ENCODE results near the gene MTHFD1. TPM values are rescaled to one million over a fixed set of nuclear protein-coding genes. Genes with fewer than 3 reads are reported as not detected.
A peak's percentile ranks its signal among the peaks of the same experiment; 100 is the strongest.

Gene MTHFD1
- total and polyA plus RNA-seq, 9 of the 15 experiments (the other 6 are each of a cell fraction or from before 2014, with no cell fraction given), result 66.7 to 158 (median 90.9) TPM

DNA sequence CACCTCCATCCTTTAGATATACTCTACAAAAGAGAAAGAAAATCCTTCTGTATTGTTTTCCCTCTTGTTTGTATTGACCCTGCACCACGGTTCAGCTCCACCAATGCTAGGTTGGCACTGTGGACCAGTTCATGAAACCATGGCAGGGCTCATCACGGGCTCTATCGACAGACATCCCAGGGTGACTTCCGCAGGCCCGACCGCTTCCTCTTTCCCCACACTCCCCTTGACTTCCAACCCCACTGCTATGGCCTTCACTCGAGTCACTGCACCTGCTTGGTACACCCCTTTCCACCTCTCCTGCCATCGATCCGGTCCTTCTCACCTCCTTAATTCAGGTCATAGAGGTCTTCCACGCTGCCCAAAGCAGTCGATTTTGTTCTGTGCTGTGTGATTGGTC, 56.0 kb downstream of the MTHFD1 start:
- no peaks in the 10 kb centered on the region for H3K9me3 ChIP-seq (replicated peaks; ENCODE audit: control insufficient read depth, insufficient read depth, low read depth, low read length)
- DNase-seq (ENCODE audit: extremely low read depth in 1 of 4, low spot score in 3 of 4), result no peak
- H3K27me3 ChIP-seq (ENCODE audit: control insufficient read depth in 2 of 2, insufficient read depth in 2 of 2, low read length in 2 of 2), result no peaks in the 10 kb centered on the region
- no peaks in the 10 kb centered on the region for H4K20me1 ChIP-seq (replicated peaks; ENCODE audit: control insufficient read depth, insufficient read depth, low read length)
- WGBS (ENCODE audit: insufficient coverage, low coverage, missing lambda C conversion rate), result 95% methylated on average over 6 of the region's 11 CpGs
- no peaks in the 10 kb centered on the region for H3K9me1 ChIP-seq (ENCODE audit: control insufficient read depth, insufficient read depth, low read length)
- peaks cover 78% of the 10 kb centered on the region for H3K36me3 ChIP-seq (ENCODE audit: control insufficient read depth, insufficient read depth, low read length)
- TF ChIP-seq PHTF2 (CRISPR knock-in tag; IDR thresholded peaks at IDR 0.05), result no peak
- TF ChIP-seq DMBX1 (CRISPR knock-in tag; IDR thresholded peaks at IDR 0.05; ENCODE audit: borderline replicate concordance), result no peak
- TF ChIP-seq NCOA6 (IDR thresholded peaks at IDR 0.05), result no peak
- TF ChIP-seq, protein P1, sequence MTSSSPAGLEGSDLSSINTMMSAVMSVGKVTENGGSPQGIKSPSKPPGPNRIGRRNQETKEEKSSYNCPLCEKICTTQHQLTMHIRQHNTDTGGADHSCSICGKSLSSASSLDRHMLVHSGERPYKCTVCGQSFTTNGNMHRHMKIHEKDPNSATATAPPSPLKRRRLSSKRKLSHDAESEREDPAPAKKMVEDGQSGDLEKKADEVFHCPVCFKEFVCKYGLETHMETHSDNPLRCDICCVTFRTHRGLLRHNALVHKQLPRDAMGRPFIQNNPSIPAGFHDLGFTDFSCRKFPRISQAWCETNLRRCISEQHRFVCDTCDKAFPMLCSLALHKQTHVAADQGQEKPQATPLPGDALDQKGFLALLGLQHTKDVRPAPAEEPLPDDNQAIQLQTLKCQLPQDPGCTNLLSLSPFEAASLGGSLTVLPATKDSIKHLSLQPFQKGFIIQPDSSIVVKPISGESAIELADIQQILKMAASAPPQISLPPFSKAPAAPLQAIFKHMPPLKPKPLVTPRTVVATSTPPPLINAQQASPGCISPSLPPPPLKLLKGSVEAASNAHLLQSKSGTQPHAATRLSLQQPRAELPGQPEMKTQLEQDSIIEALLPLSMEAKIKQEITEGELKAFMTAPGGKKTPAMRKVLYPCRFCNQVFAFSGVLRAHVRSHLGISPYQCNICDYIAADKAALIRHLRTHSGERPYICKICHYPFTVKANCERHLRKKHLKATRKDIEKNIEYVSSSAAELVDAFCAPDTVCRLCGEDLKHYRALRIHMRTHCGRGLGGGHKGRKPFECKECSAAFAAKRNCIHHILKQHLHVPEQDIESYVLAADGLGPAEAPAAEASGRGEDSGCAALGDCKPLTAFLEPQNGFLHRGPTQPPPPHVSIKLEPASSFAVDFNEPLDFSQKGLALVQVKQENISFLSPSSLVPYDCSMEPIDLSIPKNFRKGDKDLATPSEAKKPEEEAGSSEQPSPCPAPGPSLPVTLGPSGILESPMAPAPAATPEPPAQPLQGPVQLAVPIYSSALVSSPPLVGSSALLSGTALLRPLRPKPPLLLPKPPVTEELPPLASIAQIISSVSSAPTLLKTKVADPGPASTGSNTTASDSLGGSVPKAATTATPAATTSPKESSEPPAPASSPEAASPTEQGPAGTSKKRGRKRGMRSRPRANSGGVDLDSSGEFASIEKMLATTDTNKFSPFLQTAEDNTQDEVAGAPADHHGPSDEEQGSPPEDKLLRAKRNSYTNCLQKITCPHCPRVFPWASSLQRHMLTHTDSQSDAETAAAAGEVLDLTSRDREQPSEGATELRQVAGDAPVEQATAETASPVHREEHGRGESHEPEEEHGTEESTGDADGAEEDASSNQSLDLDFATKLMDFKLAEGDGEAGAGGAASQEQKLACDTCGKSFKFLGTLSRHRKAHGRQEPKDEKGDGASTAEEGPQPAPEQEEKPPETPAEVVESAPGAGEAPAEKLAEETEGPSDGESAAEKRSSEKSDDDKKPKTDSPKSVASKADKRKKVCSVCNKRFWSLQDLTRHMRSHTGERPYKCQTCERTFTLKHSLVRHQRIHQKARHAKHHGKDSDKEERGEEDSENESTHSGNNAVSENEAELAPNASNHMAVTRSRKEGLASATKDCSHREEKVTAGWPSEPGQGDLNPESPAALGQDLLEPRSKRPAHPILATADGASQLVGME (CRISPR knock-in tag; IDR thresholded peaks at IDR 0.05), result no peak
- TF ChIP-seq KLF13 (tag; IDR thresholded peaks at IDR 0.05; ENCODE audit: borderline replicate concordance, low read depth), result no peak
- no peak for TF ChIP-seq SNIP1 (IDR thresholded peaks at IDR 0.05; ENCODE audit: low read depth)
- TF ChIP-seq ZNF766 (CRISPR knock-in tag; conservative IDR thresholded peaks at IDR 0.05), result no peak
- no peaks in the 10 kb centered on the region for H3K4me1 ChIP-seq (replicated peaks in 1 of 2; ENCODE audit: control insufficient read depth in 2 of 2, insufficient read depth in 2 of 2, low read length in 2 of 2)
- H3K4me3 ChIP-seq, result no peak overlapping the region
- CTCF ChIA-PET (ENCODE audit: low intra/inter-chr PET ratio), result no interaction called here
- POLR2A ChIA-PET, result no interaction called here
- intact Hi-C loops (cut with micrococcal nuclease) (no loop called here), in situ Hi-C loops (cut with MboI) (no loop called here)
- H2AFZ ChIP-seq (ENCODE audit: low read depth, low read length), result no peak overlapping the region
- no peak overlapping the region for H3K27ac ChIP-seq (ENCODE audit: extremely low read depth, low read depth, low read length)
- BruUV-seq (replicated peaks), result no TSS peak
- H3K4me2 ChIP-seq (ENCODE audit: insufficient read depth, low read length), result no peak overlapping the region
- no peaks in the 10 kb centered on the region for H3K79me2 ChIP-seq (ENCODE audit: control insufficient read depth, insufficient read depth, low read length)
- peak overlapping the region in 1 of 2 experiments; percentile 13; a peak in 1 of 4 replicates for H3K9ac ChIP-seq (ENCODE audit: insufficient read depth in 1 of 2, low read depth in 2 of 2, low read length in 2 of 2)
- no peak for ATAC-seq
- no peak for FAIRE-seq
